Dedifferentiated amniotic fluid mesenchymal stem cell (primary cell): ENCODE results near the gene MACROD2.
"Not testable (repeated sequence)": the region's sequence is repeated elsewhere in the genome, so short reads cannot be mapped to it uniquely, and the experiment has no call there.

Experiments used
- DNase-seq: peaks from one replicate; pipeline ENCODE4 v3.0.0-alpha.2; 2016; ENCODE audit errors: extremely low spot score

MACROD2 gene

DNA sequence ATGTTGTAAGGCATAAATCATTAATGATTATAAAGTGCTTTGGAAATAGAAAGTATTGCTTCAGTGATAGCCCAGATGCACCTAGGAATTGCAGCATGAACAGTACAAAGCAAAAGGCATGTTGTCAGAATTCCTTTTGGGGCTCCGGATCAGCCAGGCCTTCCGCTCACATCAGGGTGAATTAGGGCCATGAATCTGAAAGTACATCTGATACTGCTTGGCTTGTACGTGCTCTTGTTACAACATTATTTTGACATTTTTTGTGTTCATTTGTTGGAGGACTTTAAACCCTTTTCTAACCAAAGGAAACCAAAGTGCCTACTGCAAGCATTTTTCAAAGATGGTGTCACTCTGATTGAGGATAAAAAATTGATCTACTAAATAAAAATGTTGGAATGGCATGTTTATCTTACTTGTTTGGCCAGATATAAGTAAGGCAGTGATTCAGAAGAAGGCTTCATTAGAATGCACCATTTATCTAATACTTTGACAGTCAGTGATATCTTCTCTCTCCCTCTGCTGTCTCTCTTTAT is 1347.7 kb downstream of the MACROD2 start:
- peak; percentile 21 for DNase-seq

- DNase-seq: no peak
These were observed 1350.0 kb downstream of the MACROD2 start for GRCh38 chr20:15345287-15345686.

DNA sequence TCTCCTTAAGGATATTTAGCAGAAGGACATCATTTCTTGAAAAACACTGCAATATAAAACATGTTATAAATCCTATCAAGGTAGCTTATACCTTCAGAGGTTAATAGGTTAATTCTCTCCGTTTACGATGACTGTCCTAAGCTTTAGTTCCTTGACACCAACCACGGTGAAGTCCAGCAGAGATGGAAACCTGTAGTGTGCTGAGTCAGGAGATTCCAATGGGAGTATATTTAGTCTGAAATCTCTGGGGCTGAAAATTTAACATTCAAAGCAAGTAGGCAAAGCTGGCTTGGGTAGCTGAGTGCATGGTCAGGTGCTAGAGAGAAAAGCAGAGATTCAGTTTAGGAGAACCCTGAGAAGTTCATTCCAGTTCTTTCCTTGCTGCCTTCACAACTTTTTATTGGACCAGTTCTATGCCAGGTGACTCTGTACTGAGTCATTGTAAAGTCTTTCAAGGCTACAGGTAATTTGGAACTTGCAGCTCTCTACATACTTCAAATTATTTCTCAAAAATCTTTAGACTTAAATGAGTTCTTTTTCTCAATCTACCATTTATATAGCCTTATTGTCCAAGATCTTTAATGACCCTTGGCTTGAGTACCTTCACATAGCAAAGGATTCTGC is 1351.5 kb downstream of the MACROD2 start:
- DNase-seq: no peak

GRCh38 chr20:15359056-15359455 is 1363.7 kb downstream of the MACROD2 start:
- peak; percentile 46 for DNase-seq

- DNase-seq: no peak
These were observed 1367.5 kb downstream of the MACROD2 start for GRCh38 chr20:15362849-15363248.

DNA sequence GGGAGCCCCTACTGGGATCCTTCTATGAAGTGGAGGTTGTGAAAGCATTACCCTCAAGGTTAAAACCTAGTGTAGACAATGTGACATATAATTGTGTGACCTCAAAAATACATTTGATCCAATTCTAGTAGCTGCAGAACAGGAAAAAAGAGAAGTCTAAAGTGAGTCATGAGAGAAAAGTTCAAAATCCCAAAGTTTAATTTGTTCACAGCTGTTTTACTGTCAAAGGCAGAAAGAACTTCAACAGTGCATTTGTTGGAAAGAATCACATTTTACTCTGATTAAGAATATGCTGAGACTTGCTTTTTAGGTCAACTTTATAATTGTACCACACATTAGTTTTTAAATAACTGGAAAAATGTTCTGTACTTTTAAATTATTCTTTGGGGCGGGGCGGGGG is 1369.5 kb downstream of the MACROD2 start:
- DNase-seq: peak; percentile 29

GRCh38 chr20:15370370-15370769 is 1375.1 kb downstream of the MACROD2 start:
- DNase-seq: no peak

DNA sequence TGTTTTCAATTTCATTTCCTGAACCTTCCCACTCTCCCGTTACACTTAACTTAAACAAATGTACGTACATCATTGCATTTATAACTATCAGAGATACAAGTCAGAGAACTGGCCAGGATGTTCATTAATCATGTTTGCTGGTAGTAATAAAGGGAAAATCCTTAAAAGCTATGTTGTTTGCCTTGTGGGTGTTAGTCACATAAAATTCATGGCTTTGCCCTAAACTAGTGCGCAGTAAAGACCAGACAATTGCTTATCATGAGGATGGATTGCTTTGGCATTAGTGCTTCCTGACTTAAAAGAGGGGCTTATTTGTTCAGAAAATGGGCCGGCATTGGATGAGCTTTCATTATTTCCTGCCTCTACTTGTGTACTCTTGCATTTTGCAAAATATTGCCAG is 1379.4 kb downstream of the MACROD2 start:
- no peak for DNase-seq

- DNase-seq: no peak
These were observed 1380.5 kb downstream of the MACROD2 start for GRCh38 chr20:15375836-15376235.

DNA sequence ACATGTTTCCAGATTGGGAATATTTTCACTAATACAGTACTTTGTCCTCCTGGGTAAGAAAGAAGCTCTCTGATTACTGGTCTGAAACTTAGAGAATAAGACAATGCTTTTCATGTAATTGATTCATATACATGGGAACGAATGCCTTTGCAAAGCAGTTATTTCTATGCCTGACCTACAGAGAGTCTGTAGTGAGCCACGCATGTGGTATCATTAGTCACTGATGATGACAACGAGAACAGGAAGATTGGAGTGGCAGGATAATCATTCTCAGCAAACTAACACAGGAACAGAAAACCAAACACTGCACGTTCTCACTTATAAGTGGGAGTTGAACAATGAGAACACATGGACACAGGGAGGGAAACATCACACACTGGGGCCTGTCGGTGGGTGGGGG is 1382.3 kb downstream of the MACROD2 start:
- DNase-seq: not testable (repeated sequence)

DNA sequence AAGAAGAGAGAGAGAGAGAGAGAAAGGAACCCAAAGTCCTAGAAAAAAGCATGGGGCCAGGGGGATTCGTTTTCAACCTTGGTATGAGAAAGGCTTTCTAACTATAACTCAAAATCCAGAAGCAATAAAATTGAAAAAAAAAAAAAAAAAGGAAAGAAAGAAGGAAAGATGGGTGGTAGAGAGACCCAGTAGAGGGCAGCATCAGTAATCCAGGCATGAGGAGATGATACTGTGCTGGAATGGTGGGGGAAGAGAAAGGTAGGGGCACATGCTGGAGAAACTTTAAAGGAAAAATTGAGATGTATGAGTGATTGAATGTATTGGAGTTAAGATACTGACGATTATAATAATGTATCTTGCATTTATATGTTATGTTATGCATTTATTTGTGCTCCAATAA is 1382.8 kb downstream of the MACROD2 start:
- no peak for DNase-seq

- DNase-seq: no peak
These were observed 1384.5 kb downstream of the MACROD2 start for GRCh38 chr20:15379681-15380296.

- DNase-seq: no peak
These were observed 1385.5 kb downstream of the MACROD2 start for GRCh38 chr20:15380770-15381169.

DNA sequence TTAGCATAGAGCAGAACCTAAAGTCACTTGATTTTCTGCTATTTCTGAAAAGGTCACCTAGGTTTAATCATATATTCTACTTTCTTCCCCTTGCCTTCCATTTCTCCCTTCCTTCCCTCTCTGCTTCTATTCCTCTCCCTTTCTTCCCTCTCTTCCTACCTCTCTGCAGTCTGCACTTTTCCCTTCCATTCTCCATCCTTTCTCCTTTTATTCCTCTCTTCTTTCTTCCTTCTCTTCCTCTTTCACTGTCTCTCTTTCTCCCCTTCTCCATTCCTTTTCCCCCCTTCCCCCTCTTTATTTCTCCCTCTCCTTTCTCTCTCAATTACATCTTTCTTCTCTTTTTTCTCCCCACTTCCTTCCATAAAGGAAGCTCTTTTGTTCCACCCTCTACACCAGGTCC is 1391.9 kb downstream of the MACROD2 start:
- DNase-seq: no peak

DNA sequence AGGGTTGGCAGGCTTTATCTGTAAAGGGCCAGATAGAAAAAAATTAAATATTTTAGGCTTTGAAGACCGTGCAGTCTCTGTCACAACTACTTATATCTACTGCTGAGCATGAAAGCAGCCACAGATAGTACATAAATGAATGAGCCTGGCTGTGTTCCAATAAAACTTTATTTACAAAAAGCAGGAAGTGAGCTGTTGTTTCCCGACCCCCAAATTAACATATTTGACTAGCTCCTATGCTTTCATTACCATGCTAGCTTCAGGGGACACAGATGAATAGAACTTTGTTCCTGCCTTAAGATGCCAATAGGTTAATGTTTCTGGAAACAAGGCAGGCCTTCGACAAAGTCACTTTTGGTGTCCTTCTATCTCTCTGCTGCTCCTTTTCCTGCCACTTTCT is 1400.1 kb downstream of the MACROD2 start:
- DNase-seq: no peak

- no peak for DNase-seq
These were observed 1400.7 kb downstream of the MACROD2 start for GRCh38 chr20:15396026-15396425.

DNA sequence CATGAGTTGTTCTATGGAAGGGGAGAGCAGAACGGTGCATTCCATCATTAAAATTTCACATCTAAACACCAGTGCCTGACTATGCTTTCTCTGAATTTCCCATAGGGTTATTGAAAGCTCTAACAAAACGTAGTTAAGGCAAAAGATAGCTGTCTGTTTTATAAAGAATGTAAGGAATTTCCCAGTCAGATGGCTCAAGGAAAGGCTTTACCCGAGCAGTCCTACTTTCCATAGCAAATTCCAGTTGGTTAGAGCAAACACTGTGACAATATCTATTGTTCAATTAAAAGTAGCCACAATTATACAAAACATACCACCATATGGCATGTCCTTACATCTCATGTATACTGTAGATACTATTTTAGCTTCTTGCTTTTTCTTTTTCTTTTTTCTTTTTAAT is 1401.6 kb downstream of the MACROD2 start:
- no peak for DNase-seq

- no peak for DNase-seq
These were observed 1404.5 kb downstream of the MACROD2 start for GRCh38 chr20:15399781-15400180.

GRCh38 chr20:15406072-15406471 is 1410.8 kb downstream of the MACROD2 start:
- DNase-seq: no peak

DNA sequence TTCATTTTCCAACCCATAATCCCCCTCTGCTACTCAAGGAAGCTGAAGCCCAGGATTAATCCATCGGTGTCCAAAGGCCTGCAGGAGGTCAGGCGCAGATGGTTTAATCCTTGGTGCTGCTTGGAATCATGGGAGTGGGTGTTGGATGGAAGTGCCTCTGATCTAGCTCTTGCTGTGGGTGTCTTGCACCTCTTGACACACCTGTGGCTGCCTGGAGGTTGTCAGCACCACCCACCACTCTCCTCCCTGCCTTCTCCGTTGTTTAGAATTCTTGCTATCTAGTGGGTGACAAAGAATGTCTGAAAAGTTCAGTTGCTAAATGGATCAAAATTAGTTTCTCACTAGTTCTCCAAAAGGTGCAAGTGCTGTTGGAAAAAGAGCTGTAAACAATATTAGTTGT is 1416.5 kb downstream of the MACROD2 start:
- DNase-seq: no peak

- no peak for DNase-seq
These were observed 1420.6 kb downstream of the MACROD2 start for GRCh38 chr20:15415908-15416307.

GRCh38 chr20:15419856-15420255 is 1424.5 kb downstream of the MACROD2 start:
- DNase-seq: no peak

DNA sequence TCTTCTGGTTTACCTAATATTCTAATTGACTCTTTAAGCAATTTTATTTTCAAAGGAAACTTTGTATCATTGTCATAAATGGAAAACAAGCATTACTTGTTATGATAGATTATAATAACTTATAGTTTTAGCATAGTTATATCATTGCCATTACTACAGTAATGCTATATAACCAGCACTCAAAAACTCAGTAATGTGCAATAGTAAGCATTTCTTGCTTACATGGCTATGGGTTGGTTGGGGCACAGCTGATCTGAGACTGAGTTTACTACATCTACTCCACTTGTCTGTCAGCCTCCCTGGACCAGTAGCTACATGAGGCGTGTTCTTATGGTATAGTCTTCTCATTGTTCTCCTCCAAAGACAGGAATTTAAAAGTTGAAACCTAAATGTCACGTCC is 1427.7 kb downstream of the MACROD2 start:
- DNase-seq: no peak

GRCh38 chr20:15439551-15439950 is 1444.2 kb downstream of the MACROD2 start:
- DNase-seq: no peak
